SK-N-SH (cell line): Measurements from ENCODE around the gene PAFAH1B2. TPM values are rescaled to one million over a fixed set of nuclear protein-coding genes. Genes with fewer than 3 reads are reported as not detected.

ENCODE experiments used
- CTCF ChIA-PET: fragments of 300-600, 350-600 bp; formaldehyde crosslinking; extraction: SDS; loops from one replicate; lab custom pipeline; 2021; lab: Yijun Ruan, JAX
- POLR2A ChIA-PET: fragments of 350-600 bp; sonication (Branson Sonifier 250); formaldehyde crosslinking; extraction: SDS; loops from one replicate; lab custom pipeline; 2020; ENCODE audit warnings: antibody characterized with exemption, inconsistent platforms; lab: Yijun Ruan, JAX
- DNase-seq: peaks from one replicate; pipeline ENCODE4 v3.0.0; 2012
- H2AFZ ChIP-seq: fragments of 200-600 bp; sonication (generic); 2 replicates; pipeline ENCODE4 v1.8.1; 2016; ENCODE audit warnings: antibody characterized with exemption, mild to moderate bottlenecking, low read depth
- H3F3A ChIP-seq: fragments of 200-600 bp; sonication (generic); replicated peaks from 2 replicates; pipeline ENCODE3; 2016; ENCODE audit warnings: antibody characterized with exemption, mild to moderate bottlenecking; ENCODE audit not compliant: insufficient read depth
- H3K27ac ChIP-seq, 2 experiments: fragments of 200-500 bp in 1 of 2; fragments of 200-600 bp in 1 of 2; sonication (Bioruptor generic) in 1 of 2; sonication (generic), shearing (Covaris generic) in 1 of 2; 2 replicates each; pipeline versions ENCODE4 v1.5.1 to v1.6.1; 2014 to 2016; ENCODE audit warnings: low read depth in 2 of 2, inconsistent platforms in 1 of 2, low read length in 1 of 2, mild to moderate bottlenecking in 1 of 2, mixed read lengths in 1 of 2
- H3K27me3 ChIP-seq: fragments of 200-600 bp; sonication (generic), shearing (Covaris generic); 2 replicates; pipeline ENCODE4 v1.6.1; 2016; ENCODE audit warnings: mixed run types; ENCODE audit not compliant: insufficient read depth
- H3K36me3 ChIP-seq, 2 experiments: fragments of 200-500 bp in 1 of 2; fragments of 200-600 bp in 1 of 2; sonication (Bioruptor generic) in 1 of 2; sonication (generic) in 1 of 2; replicated peaks in 1 of 2; 2 replicates each; pipeline versions ENCODE3 to v1.5.1; 2014 to 2016; ENCODE audit warnings: low read length in 1 of 2, mild to moderate bottlenecking in 1 of 2; ENCODE audit not compliant: insufficient read depth in 2 of 2, control insufficient read depth in 1 of 2
- H3K4me1 ChIP-seq, 2 experiments: fragments of 200-500 bp in 1 of 2; fragments of 200-600 bp in 1 of 2; sonication (Bioruptor generic) in 1 of 2; sonication (generic), shearing (Covaris generic) in 1 of 2; 2 replicates each; pipeline versions ENCODE4 v1.5.1 to v1.6.1; 2014 to 2016; ENCODE audit warnings: low read depth in 1 of 2, low read length in 1 of 2, mixed run types in 1 of 2; ENCODE audit not compliant: insufficient read depth in 2 of 2, control insufficient read depth in 1 of 2
- H3K4me2 ChIP-seq: fragments of 200-600 bp; sonication (generic), shearing (Covaris generic); 2 replicates; pipeline ENCODE4 v1.6.1; 2017; ENCODE audit warnings: mixed run types
- H3K4me3 ChIP-seq, 2 experiments: fragments of 200-500 bp in 1 of 2; fragments of 200-600 bp in 1 of 2; sonication (Bioruptor generic) in 1 of 2; sonication (generic), shearing (Covaris generic) in 1 of 2; 2 replicates each; pipeline versions ENCODE4 v1.5.1 to v1.8.1; 2014 to 2016; ENCODE audit warnings: low read depth in 2 of 2, inconsistent platforms in 1 of 2, low read length in 1 of 2, mild to moderate bottlenecking in 1 of 2, mixed read lengths in 1 of 2, moderate library complexity in 1 of 2
- H3K79me2 ChIP-seq: fragments of 200-600 bp; sonication (generic); 2 replicates; pipeline ENCODE4 v1.8.1; 2017; ENCODE audit warnings: mild to moderate bottlenecking; ENCODE audit not compliant: insufficient read depth
- H3K9ac ChIP-seq: fragments of 200-600 bp; sonication (generic); 2 replicates; pipeline ENCODE4 v1.6.1; 2017; ENCODE audit warnings: mixed run types
- H3K9me2 ChIP-seq: fragments of 200-600 bp; sonication (generic); 2 replicates; pipeline ENCODE4 v1.6.1; 2017; ENCODE audit warnings: mixed run types
- H3K9me3 ChIP-seq: fragments of 200-600 bp; sonication (generic); 2 replicates; pipeline ENCODE4 v1.6.1; 2017; ENCODE audit warnings: mixed run types, mild to moderate bottlenecking, moderate library complexity
- H4K20me1 ChIP-seq: fragments of 200-600 bp; sonication (generic); 2 replicates; pipeline ENCODE4 v1.6.1; 2017; ENCODE audit warnings: mild to moderate bottlenecking, mixed run types; ENCODE audit not compliant: insufficient read depth
- CHD2 ChIP-seq: fragments of 150-350 bp; IDR thresholded peaks from 2 replicates; pipeline ENCODE4 v1.6.1; 2018; ENCODE audit warnings: low read length; ENCODE audit not compliant: partially characterized antibody
- FOSL2 ChIP-seq: IDR thresholded peaks from 2 replicates; pipeline ENCODE4 v1.4.0; 2012; ENCODE audit warnings: low read depth, mild to moderate bottlenecking, moderate library complexity, borderline replicate concordance
- FOXJ3 ChIP-seq: sonication (generic); formaldehyde crosslinking; IDR thresholded peaks from 2 replicates; pipeline ENCODE4 v1.5.1; 2020; ENCODE audit warnings: mild to moderate bottlenecking, missing genetic modification reagents
- GATA2 ChIP-seq: sonication (generic); formaldehyde crosslinking; IDR thresholded peaks from 2 replicates; pipeline ENCODE4 v1.5.0; 2020; ENCODE audit warnings: mild to moderate bottlenecking, missing genetic modification reagents
- JUND ChIP-seq: IDR thresholded peaks from 2 replicates; pipeline ENCODE4 v1.4.0; 2012
- MEF2A ChIP-seq: IDR thresholded peaks from 2 replicates; pipeline ENCODE4 v1.4.0; 2012; ENCODE audit warnings: low read depth, borderline replicate concordance
- MXI1 ChIP-seq: IDR thresholded peaks from 2 replicates; pipeline ENCODE4 v1.6.1; 2012; ENCODE audit warnings: mild to moderate bottlenecking, low read depth, low read length, improper control_type of control experiment
- RFX5 ChIP-seq: IDR thresholded peaks from 2 replicates; pipeline ENCODE4 v1.6.1; 2012; ENCODE audit warnings: mild to moderate bottlenecking, improper control_type of control experiment, low read length
- SIN3A ChIP-seq: IDR thresholded peaks from 2 replicates; pipeline ENCODE4 v1.6.1; 2012; ENCODE audit warnings: low read depth, mild to moderate bottlenecking, low read length, moderate library complexity, borderline replicate concordance
- SMC3 ChIP-seq: IDR thresholded peaks from 2 replicates; pipeline ENCODE4 v1.6.1; 2012; ENCODE audit warnings: low read depth, low read length, improper control_type of control experiment
- TAF1 ChIP-seq: IDR thresholded peaks from 2 replicates; pipeline ENCODE4 v1.6.1; 2012; ENCODE audit warnings: low read depth, mild to moderate bottlenecking, low read length, moderate library complexity, borderline replicate concordance
- TCF12 ChIP-seq: IDR thresholded peaks from 2 replicates; pipeline ENCODE4 v1.4.0; 2012
- TEAD4 ChIP-seq: IDR thresholded peaks from 2 replicates; pipeline ENCODE4 v1.4.0; 2012; ENCODE audit warnings: mild to moderate bottlenecking, borderline replicate concordance; ENCODE audit not compliant: insufficient read depth
- WGBS: methylation state at CpG from one replicate; pipeline ENCODE4 v1.1.6; 2017; ENCODE audit warnings: low lambda C conversion rate; 5-methylcytosine and 5-hydroxymethylcytosine counted together
- polyA plus RNA-seq, 3 experiments: library from polyadenylated mRNA; depleted of rRNA; stranded (reverse); fragments of >200 nt; gene quantifications; 2 replicates each; pipeline ENCODE4 v1.2.3, GENCODE V29; 2012
- TF ChIP-seq, protein P1 (sequence below): IDR thresholded peaks from 2 replicates; pipeline ENCODE4 v1.4.0; 2012; ENCODE audit warnings: low read depth
- TF ChIP-seq, protein P2 (sequence below): IDR thresholded peaks from 2 replicates; pipeline ENCODE4; 2012
- TF ChIP-seq, protein P3 (sequence below): fragments of 150-350 bp; IDR thresholded peaks from 2 replicates; pipeline ENCODE4 v1.6.1; 2017; ENCODE audit warnings: antibody characterized with exemption, low read length, low read depth, borderline replicate concordance
- TF ChIP-seq, protein P4 (sequence below): IDR thresholded peaks from 2 replicates; pipeline ENCODE4 v1.6.1; 2012; ENCODE audit warnings: mild to moderate bottlenecking, low read depth, low read length, moderate library complexity
- TF ChIP-seq, protein P5 (sequence below): fragments of 150-350 bp; IDR thresholded peaks from 2 replicates; pipeline ENCODE4 v1.6.1; 2016; ENCODE audit warnings: mild to moderate bottlenecking, low read depth, low read length
- TF ChIP-seq, protein P6 (sequence below): IDR thresholded peaks from 2 replicates; pipeline ENCODE4 v1.4.0; 2012; ENCODE audit warnings: low read depth, borderline replicate concordance

PAFAH1B2 gene
- polyA plus RNA-seq, 1 of the 3 experiments (the other 2 are of a cell fraction) = 19.6 TPM

DNA sequence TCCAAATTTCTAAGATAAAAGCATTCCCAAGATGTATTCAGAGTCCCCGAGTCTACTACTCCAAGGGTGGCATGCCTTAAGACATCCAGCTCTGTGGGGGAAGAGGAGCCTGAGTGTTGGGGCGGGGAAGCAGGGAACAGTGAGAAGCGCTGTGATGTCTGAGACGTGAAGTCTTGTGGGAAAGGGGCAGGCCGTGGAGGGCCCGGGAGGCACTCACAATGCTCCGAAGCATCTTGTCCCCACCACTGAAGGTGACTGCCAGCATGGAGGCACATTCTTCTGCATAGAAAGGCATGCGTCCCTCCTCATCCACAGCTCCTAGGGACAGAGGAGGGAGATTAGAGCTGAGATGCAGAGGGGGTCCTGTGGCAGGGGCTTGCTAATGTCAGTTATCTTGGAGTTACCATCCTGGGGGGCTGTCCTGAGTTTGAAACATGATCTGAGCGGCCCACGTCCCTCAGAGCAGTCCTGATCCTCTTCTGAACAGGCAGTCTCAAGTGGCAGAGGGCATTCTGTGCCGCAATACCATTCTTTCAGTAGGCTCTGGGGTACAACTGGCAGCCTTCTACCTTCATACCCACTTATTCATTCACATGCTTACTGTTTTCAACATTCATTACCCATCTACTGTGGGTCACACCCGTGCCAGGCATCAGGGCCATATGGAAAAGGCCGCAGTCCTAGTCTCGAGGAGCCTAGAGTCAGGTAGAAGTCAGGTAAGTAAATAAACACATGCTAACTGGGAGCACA is 79.1 kb downstream of the PAFAH1B2 start:
- H3K27ac ChIP-seq = no peak overlapping the region
- H4K20me1 ChIP-seq = no peaks in the 10 kb centered on the region
- H3K79me2 ChIP-seq = no peaks in the 10 kb centered on the region
- ChIA-PET POLR2A (interaction anchor here (1.3 kb wide), 1 partner anchor 8 kb away, joined by 4 read pairs; the partner anchor contains the start of gene PCSK7), CTCF (no interaction called here)
- DNase-seq = no peak
- no peak for TF ChIP-seq MXI1
- TF ChIP-seq SMC3 = no peak
- TF ChIP-seq, protein P1, sequence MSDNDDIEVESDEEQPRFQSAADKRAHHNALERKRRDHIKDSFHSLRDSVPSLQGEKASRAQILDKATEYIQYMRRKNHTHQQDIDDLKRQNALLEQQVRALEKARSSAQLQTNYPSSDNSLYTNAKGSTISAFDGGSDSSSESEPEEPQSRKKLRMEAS = no peak
- no peak for TF ChIP-seq TAF1
- TF ChIP-seq, protein P2, sequence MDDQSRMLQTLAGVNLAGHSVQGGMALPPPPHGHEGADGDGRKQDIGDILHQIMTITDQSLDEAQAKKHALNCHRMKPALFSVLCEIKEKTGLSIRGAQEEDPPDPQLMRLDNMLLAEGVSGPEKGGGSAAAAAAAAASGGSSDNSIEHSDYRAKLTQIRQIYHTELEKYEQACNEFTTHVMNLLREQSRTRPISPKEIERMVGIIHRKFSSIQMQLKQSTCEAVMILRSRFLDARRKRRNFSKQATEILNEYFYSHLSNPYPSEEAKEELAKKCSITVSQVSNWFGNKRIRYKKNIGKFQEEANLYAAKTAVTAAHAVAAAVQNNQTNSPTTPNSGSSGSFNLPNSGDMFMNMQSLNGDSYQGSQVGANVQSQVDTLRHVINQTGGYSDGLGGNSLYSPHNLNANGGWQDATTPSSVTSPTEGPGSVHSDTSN = no peak
- TF ChIP-seq, protein P3, sequence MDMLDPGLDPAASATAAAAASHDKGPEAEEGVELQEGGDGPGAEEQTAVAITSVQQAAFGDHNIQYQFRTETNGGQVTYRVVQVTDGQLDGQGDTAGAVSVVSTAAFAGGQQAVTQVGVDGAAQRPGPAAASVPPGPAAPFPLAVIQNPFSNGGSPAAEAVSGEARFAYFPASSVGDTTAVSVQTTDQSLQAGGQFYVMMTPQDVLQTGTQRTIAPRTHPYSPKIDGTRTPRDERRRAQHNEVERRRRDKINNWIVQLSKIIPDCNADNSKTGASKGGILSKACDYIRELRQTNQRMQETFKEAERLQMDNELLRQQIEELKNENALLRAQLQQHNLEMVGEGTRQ = no peak
- no peak for TF ChIP-seq JUND
- TF ChIP-seq, protein P4, sequence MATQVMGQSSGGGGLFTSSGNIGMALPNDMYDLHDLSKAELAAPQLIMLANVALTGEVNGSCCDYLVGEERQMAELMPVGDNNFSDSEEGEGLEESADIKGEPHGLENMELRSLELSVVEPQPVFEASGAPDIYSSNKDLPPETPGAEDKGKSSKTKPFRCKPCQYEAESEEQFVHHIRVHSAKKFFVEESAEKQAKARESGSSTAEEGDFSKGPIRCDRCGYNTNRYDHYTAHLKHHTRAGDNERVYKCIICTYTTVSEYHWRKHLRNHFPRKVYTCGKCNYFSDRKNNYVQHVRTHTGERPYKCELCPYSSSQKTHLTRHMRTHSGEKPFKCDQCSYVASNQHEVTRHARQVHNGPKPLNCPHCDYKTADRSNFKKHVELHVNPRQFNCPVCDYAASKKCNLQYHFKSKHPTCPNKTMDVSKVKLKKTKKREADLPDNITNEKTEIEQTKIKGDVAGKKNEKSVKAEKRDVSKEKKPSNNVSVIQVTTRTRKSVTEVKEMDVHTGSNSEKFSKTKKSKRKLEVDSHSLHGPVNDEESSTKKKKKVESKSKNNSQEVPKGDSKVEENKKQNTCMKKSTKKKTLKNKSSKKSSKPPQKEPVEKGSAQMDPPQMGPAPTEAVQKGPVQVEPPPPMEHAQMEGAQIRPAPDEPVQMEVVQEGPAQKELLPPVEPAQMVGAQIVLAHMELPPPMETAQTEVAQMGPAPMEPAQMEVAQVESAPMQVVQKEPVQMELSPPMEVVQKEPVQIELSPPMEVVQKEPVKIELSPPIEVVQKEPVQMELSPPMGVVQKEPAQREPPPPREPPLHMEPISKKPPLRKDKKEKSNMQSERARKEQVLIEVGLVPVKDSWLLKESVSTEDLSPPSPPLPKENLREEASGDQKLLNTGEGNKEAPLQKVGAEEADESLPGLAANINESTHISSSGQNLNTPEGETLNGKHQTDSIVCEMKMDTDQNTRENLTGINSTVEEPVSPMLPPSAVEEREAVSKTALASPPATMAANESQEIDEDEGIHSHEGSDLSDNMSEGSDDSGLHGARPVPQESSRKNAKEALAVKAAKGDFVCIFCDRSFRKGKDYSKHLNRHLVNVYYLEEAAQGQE = no peak
- TF ChIP-seq MEF2A = no peak
- no peak for TF ChIP-seq CHD2
- no peak for TF ChIP-seq TEAD4
- TF ChIP-seq FOXJ3 = no peak
- TF ChIP-seq, protein P5, sequence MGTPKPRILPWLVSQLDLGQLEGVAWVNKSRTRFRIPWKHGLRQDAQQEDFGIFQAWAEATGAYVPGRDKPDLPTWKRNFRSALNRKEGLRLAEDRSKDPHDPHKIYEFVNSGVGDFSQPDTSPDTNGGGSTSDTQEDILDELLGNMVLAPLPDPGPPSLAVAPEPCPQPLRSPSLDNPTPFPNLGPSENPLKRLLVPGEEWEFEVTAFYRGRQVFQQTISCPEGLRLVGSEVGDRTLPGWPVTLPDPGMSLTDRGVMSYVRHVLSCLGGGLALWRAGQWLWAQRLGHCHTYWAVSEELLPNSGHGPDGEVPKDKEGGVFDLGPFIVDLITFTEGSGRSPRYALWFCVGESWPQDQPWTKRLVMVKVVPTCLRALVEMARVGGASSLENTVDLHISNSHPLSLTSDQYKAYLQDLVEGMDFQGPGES = no peak
- no peak for TF ChIP-seq TCF12
- TF ChIP-seq SIN3A = no peak
- no peak for TF ChIP-seq FOSL2
- TF ChIP-seq, protein P6, sequence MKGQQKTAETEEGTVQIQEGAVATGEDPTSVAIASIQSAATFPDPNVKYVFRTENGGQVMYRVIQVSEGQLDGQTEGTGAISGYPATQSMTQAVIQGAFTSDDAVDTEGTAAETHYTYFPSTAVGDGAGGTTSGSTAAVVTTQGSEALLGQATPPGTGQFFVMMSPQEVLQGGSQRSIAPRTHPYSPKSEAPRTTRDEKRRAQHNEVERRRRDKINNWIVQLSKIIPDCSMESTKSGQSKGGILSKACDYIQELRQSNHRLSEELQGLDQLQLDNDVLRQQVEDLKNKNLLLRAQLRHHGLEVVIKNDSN = no peak
- TF ChIP-seq GATA2 (CRISPR knock-in tag) = no peak
- TF ChIP-seq RFX5 = no peak
- peaks cover 25 to 72% of the 10 kb centered on the region in 2 experiments for H3K36me3 ChIP-seq
- H3K9me2 ChIP-seq = no peaks in the 10 kb centered on the region
- no peaks in the 10 kb centered on the region for H3K27me3 ChIP-seq
- no peak overlapping the region for H3K4me2 ChIP-seq
- no peak overlapping the region for H2AFZ ChIP-seq
- no peaks in the 10 kb centered on the region for H3K9me3 ChIP-seq
- H3K4me1 ChIP-seq = peaks cover 2 to 11% of the 10 kb centered on the region in 2 experiments; a peak in 2 of 4 replicates
- 97% methylated on average over 14 of the region's 14 CpGs for WGBS
- peaks cover 13% of the 10 kb centered on the region for H3F3A ChIP-seq
- no peak overlapping the region for H3K4me3 ChIP-seq
- H3K9ac ChIP-seq = no peak overlapping the region
